T-helper 17 cell (primary cell): ENCODE measurements around the gene FAM53A. TPM values are rescaled to one million over a fixed set of nuclear protein-coding genes. Genes with fewer than 3 reads are reported as not detected.
A peak's percentile ranks its signal among the peaks of the same experiment; 100 is the strongest.

Experiments
- ATAC-seq: fragments of 150-1000 bp; cut with Tn5 transposase; 2 replicates; pipeline ENCODE4 v1.10.0; 2021; ENCODE audit warnings: mild to moderate bottlenecking, moderate library complexity
- DNase-seq, 3 donors: peaks; one replicate each; pipeline versions ENCODE4 v3.0.0 to v3.0.0-alpha.2; 2020 to 2021
- H3K9me3 ChIP-seq: one replicate; pipeline ENCODE4 v1.7.0; 2013; ENCODE audit warnings: low read length, mild to moderate bottlenecking; ENCODE audit not compliant: control insufficient read depth, poor library complexity, severe bottlenecking
- H3K27ac Mint-ChIP-seq: one replicate; pipeline ENCODE4 v1.8.0; 2022; ENCODE audit warnings: mild to moderate bottlenecking, moderate library complexity, mixed read lengths
- H3K27me3 Mint-ChIP-seq: one replicate; pipeline ENCODE4 v1.8.0; 2022; ENCODE audit warnings: mixed read lengths
- H3K36me3 Mint-ChIP-seq: one replicate; pipeline ENCODE4 v1.8.0; 2022; ENCODE audit warnings: low read depth, mixed read lengths
- H3K4me1 Mint-ChIP-seq: one replicate; pipeline ENCODE4 v1.8.0; 2022; ENCODE audit warnings: mild to moderate bottlenecking, mixed read lengths
- H3K4me3 Mint-ChIP-seq: one replicate; pipeline ENCODE4 v1.8.0; 2022; ENCODE audit warnings: mild to moderate bottlenecking, moderate library complexity, mixed read lengths
- total RNA-seq, 4 donors: library from RNA in 2 of 4; stranded (reverse) in 2 of 4; gene quantifications; one replicate each; pipeline ENCODE4 v1.2.3 and lab custom pipeline; 2022 to 2026

Gene FAM53A
- total RNA-seq (1 to 10 TPM; 2.4 to 3.1 TPM), total RNA-seq (lab: John Stamatoyannopoulos, UW) (2.5 to 2.8 reads per million in 2 donors)

GRCh38 chr4:1683736-1684505 lies at the start of gene FAM53A:
TSS of gene FAM53A (minus strand) at chr4:1684313. CDS start at chr4:1668741, 15,572 bp downstream.
- H3K4me3 Mint-ChIP-seq: peak within 1 kb of the TSS; percentile 89
- ATAC-seq (peak; percentile 95), DNase-seq (peak in 2 of 3 donors; percentile 90 to 95)
- H3K9me3 ChIP-seq: no peaks in the 10 kb centered on the region
- H3K4me1 Mint-ChIP-seq: peaks cover 9% of the 10 kb centered on the region
- no peaks in the 10 kb centered on the region for H3K27me3 Mint-ChIP-seq
- peak within 1 kb of the TSS; percentile 66 for H3K27ac Mint-ChIP-seq
- H3K36me3 Mint-ChIP-seq: no peaks in the 10 kb centered on the region

- no peak overlapping the region for H3K4me3 Mint-ChIP-seq
- ATAC-seq (no peak), DNase-seq (no peak)
- peaks cover under 1% of the 10 kb centered on the region for H3K36me3 Mint-ChIP-seq
- H3K4me1 Mint-ChIP-seq: peaks cover 19% of the 10 kb centered on the region
- H3K27me3 Mint-ChIP-seq: no peaks in the 10 kb centered on the region
- H3K27ac Mint-ChIP-seq: no peak overlapping the region
- H3K9me3 ChIP-seq: no peaks in the 10 kb centered on the region
These were observed 48.8 kb upstream of the FAM53A start for GRCh38 chr4:1732911-1733310.

GRCh38 chr4:1731180-1731579 lies 47.1 kb upstream of the FAM53A start:
- H3K4me1 Mint-ChIP-seq: peaks cover 23% of the 10 kb centered on the region
- H3K9me3 ChIP-seq: no peaks in the 10 kb centered on the region
- DNase-seq (no peak), ATAC-seq (peak; percentile 20)
- H3K36me3 Mint-ChIP-seq: peaks cover 4% of the 10 kb centered on the region
- no peak overlapping the region for H3K4me3 Mint-ChIP-seq
- H3K27me3 Mint-ChIP-seq: no peaks in the 10 kb centered on the region
- no peak overlapping the region for H3K27ac Mint-ChIP-seq

- ATAC-seq (no peak), DNase-seq (no peak)
- Mint-ChIP-seq H3K27me3 (no peaks in the 10 kb centered on the region), H3K27ac (no peak overlapping the region), H3K4me1 (peaks cover 23% of the 10 kb centered on the region), H3K4me3 (no peak overlapping the region), H3K36me3 (peaks cover 4% of the 10 kb centered on the region)
- H3K9me3 ChIP-seq: no peaks in the 10 kb centered on the region
These were observed 46.5 kb upstream of the FAM53A start for GRCh38 chr4:1730532-1731135.

GRCh38 chr4:1728061-1728980 lies 44.2 kb upstream of the FAM53A start:
- H3K27ac Mint-ChIP-seq: peak overlapping the region; percentile 67
- H3K36me3 Mint-ChIP-seq: peaks cover 4% of the 10 kb centered on the region
- DNase-seq (peak in 1 of 3 donors; percentile 9), ATAC-seq (no peak)
- peaks cover 36% of the 10 kb centered on the region for H3K4me1 Mint-ChIP-seq
- no peaks in the 10 kb centered on the region for H3K27me3 Mint-ChIP-seq
- no peaks in the 10 kb centered on the region for H3K9me3 ChIP-seq
- no peak overlapping the region for H3K4me3 Mint-ChIP-seq

- H3K27me3 Mint-ChIP-seq: no peaks in the 10 kb centered on the region
- peak overlapping the region; percentile 92 for H3K27ac Mint-ChIP-seq
- H3K4me1 Mint-ChIP-seq: peaks cover 46% of the 10 kb centered on the region
- peak overlapping the region; percentile 43 for H3K4me3 Mint-ChIP-seq
- H3K9me3 ChIP-seq: no peaks in the 10 kb centered on the region
- peaks cover 4% of the 10 kb centered on the region for H3K36me3 Mint-ChIP-seq
- DNase-seq (peak in 1 of 3 donors; percentile 6), ATAC-seq (no peak)
These were observed 43.3 kb upstream of the FAM53A start for GRCh38 chr4:1727117-1728031.

- Mint-ChIP-seq H3K4me3 (peak overlapping the region; percentile 49), H3K27me3 (no peaks in the 10 kb centered on the region), H3K4me1 (peaks cover 51% of the 10 kb centered on the region), H3K27ac (peak overlapping the region; percentile 92), H3K36me3 (peaks cover 4% of the 10 kb centered on the region)
- peak; percentile 78 to 90 (median 80) for DNase-seq
- H3K9me3 ChIP-seq: no peaks in the 10 kb centered on the region
- peak; percentile 48 for ATAC-seq
These were observed 42.2 kb upstream of the FAM53A start for GRCh38 chr4:1726146-1726934.

DNA sequence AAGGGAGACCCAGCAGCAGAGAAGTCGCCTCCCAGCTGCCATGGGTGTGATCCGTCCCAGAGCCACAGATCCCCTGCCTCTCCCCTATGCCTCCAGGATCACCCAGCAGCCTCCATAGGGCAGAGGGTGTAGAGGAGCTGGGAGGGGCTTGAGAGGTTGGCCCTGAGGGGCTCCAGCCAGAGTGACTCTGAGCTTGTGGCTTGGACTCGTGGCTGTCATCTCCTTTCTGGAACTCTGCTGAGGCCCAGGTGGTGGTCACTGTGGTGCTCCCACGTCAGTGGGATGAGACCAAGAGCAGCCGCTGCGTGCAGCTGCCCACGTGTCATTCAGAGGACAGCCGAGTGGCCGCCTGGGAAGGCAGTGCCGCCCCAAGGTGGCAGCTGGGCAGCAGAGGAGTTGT lies 41.4 kb upstream of the FAM53A start:
- peak overlapping the region; percentile 99 for H3K27ac Mint-ChIP-seq
- H3K4me1 Mint-ChIP-seq: peaks cover 48% of the 10 kb centered on the region
- H3K4me3 Mint-ChIP-seq: peak overlapping the region; percentile 49
- no peaks in the 10 kb centered on the region for H3K27me3 Mint-ChIP-seq
- ATAC-seq (no peak), DNase-seq (peak in 1 of 3 donors; percentile 4)
- H3K36me3 Mint-ChIP-seq: peaks cover 4% of the 10 kb centered on the region
- no peaks in the 10 kb centered on the region for H3K9me3 ChIP-seq

DNA sequence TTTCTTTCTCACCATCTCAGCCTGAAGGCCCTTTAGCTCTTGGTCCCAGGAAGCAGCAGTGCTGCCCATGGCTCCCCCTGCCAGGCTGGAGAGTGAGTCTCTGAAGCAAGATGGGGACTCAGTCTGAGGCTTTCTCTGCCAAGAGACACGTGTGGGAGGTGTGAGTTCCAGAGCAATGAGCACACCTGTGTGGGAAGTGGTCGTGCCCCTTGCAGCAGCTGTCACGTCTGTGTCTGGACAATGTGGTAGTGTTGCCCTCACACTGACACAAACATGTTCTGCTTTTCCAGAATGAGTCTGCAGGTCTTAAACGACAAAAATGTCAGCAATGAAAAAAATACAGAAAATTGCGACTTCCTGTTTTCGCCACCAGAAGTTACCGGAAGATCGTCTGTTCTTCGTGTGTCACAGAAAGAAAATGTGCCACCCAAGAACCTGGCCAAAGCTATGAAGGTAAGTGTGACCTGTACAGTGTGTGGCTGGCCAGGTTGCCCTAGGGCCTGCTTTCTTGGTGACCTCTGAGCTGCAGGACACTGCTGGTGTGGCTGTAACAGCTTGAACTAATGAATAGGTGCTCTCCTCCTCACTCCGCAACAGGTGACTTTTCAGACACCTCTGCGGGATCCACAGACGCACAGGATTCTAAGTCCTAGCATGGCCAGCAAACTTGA lies 39.2 kb upstream of the FAM53A start:
- peak overlapping the region; percentile 90 for H3K4me3 Mint-ChIP-seq
- H3K4me1 Mint-ChIP-seq: peaks cover 38% of the 10 kb centered on the region
- H3K27ac Mint-ChIP-seq: peak overlapping the region; percentile 99
- DNase-seq (no peak), ATAC-seq (peak; percentile 15)
- no peaks in the 10 kb centered on the region for H3K9me3 ChIP-seq
- no peaks in the 10 kb centered on the region for H3K27me3 Mint-ChIP-seq
- peaks cover 4% of the 10 kb centered on the region for H3K36me3 Mint-ChIP-seq

- Mint-ChIP-seq H3K4me3 (peak overlapping the region; percentile 90), H3K36me3 (peaks cover 4% of the 10 kb centered on the region), H3K4me1 (peaks cover 41% of the 10 kb centered on the region), H3K27me3 (no peaks in the 10 kb centered on the region), H3K27ac (peak overlapping the region; percentile 99)
- no peak for DNase-seq
- no peaks in the 10 kb centered on the region for H3K9me3 ChIP-seq
- no peak for ATAC-seq
These were observed 38.5 kb upstream of the FAM53A start for GRCh38 chr4:1722551-1723118.
